Erythroblast (primary cell): Measurements from ENCODE around the gene TGM6.

Source experiments
- GATA1 ChIP-seq: IDR thresholded peaks from 2 replicates; pipeline ENCODE4 v1.6.1; 2011; ENCODE audit warnings: low read depth, mild to moderate bottlenecking, control low read depth, low read length, moderate library complexity
- POLR2A ChIP-seq: IDR thresholded peaks from 2 replicates; pipeline ENCODE4 v1.6.1; 2011; ENCODE audit warnings: mild to moderate bottlenecking, low read length

GRCh38 chr20:2418388-2418787, 37.7 kb downstream of the TGM6 start:
- TF ChIP-seq POLR2A (no peak), GATA1 (no peak)
